NCI-H345 treated with DMSO at 0.1 percent for 48 hours (cell line): ENCODE data around the gene CYRIA.

ENCODE experiments used
- DNase-seq: peaks from one replicate; lab custom pipeline; 2025; ENCODE audit not compliant: unreplicated experiment; lab: John Stamatoyannopoulos, UW

The CYRIA gene

GRCh38 chr2:16665748-16666448 lies at the start of gene CYRIA:
CYRIA (minus strand) TSS chr2:16665834; CDS start chr2:16588119, 77,715 bp downstream.
- DNase-seq = no peak

DNA sequence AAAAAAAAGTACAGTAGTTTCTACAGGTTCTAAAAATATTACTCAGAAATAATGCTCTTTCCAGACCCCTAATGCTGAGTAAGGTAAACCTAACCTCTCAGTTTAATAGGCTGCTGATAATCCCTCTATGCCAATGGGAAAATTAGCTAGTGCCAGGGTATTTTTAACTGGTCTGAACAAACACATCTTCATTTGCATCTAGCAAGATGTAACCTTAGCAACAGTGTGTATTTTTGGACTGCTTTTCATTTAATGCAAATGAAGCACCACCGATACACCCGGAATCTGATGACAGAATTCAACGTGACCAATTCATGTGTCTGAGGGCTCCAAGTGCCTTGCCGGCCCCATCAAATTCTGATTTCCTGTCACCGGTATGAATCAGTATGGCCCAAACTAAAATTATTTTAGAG lies 47.4 kb upstream of the CYRIA start:
- DNase-seq = no peak

DNA sequence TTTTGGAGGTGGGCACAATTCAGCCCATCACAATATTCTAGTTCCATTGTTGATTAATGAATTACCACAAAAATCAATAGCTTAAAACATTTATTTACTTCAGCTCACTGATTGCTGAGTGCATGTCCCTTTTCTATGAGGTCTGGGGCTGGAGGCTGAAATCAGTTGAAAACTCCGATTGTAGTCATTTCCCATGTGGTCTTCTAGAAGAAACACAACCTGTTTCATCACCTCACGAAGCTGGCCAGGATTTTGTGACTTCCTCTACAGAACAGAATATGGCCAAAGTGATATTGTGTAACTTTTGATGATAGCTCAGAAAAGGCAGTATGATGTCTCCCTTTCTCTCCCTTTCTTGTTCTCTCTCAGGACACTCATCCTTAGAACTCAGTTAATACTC lies 44.1 kb upstream of the CYRIA start:
- DNase-seq = no peak

DNA sequence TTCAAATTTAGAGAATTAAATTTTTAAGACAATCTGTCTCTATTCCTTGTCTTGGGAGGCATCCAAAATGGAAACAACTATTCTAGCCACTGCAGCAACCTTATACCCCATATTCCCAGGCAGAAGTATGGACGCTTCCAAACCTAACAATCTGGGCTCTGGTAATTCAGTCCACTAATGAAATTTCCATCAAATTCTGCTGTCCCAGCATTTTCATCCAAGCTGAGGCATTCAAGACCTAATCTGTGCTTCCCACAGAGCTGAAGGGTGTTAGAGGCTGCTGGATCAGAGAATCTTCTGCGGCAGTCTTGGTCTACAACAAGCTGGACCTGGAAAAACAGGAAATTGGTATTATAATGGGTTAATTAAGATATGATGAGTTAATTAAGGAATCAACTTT lies 42.5 kb upstream of the CYRIA start:
- DNase-seq = no peak

GRCh38 chr2:16707014-16707623 lies 41.5 kb upstream of the CYRIA start:
- DNase-seq = no peak

DNA sequence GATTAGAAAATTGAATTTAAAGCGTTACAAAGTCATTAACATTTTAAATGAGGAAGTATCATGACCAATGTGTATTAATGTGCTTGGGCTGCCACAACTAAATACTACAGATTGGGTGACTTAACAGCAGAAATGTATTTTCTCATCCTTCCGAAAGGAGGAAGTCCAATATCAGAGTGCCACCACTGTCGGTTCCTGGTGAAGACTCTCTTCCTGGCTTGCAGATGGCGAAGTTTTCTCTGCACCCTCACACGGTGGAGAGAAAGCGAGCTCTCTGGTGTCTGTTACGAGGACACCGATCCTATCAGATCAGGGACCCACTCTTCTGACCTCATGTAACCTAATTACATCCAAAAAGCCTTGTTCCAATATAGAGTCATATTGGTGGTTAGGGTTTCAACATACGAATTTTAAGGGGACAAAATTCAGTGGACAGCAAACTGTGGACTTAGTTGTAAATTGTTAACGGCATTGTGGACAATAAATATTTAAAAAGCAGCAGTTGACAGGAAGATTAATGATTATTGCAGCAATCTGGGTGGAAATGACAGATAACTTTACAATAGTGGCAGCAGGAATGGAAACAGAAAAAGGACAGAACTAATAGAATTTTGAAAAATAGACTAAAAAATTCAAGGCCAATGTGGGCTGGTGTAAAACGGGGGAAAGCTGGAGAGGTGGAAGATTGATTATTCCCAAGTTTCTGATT lies 35.1 kb upstream of the CYRIA start:
- DNase-seq = no peak

- no peak for DNase-seq
Measured at GRCh38 chr2:16693854-16694253, 28.2 kb upstream of the CYRIA start.

DNA sequence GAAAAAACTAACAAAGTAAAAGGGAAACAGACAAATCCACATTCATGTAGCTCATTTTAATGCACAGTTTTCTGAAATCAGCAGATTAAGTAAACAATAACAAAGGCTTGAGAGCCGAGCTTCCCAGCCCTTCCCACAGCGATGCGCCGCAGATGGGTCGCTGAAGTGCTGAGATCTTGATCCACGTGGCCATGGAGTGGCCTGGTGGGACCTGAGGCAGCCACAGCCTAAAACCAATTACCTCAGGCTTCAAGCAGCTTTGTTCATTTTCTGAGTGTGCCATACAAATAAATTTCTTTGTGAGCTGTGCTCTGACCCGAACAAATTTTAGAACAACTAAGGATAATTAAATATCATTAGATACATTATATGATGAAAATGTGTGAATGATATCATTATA lies 25.6 kb upstream of the CYRIA start:
- peak; percentile 17 for DNase-seq

DNA sequence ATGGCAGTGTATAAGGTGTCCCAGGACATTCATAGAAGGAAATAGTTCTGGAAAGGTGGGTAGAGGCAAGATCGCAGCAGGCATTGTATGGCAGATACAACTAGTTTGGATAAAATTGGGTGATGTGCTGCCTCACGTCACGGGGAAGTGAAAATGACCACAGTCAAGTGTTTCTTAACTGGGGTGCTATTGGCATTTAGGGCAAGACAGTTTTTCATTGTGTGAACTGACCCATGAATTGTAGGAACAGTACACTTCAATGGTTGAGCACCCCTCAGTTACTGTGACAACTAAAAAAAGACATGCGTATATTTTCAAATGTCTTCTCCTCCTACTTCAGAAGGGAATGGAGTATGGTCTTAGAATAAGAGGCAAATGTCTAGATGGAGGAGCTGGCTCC lies 22.3 kb upstream of the CYRIA start:
- no peak for DNase-seq

DNA sequence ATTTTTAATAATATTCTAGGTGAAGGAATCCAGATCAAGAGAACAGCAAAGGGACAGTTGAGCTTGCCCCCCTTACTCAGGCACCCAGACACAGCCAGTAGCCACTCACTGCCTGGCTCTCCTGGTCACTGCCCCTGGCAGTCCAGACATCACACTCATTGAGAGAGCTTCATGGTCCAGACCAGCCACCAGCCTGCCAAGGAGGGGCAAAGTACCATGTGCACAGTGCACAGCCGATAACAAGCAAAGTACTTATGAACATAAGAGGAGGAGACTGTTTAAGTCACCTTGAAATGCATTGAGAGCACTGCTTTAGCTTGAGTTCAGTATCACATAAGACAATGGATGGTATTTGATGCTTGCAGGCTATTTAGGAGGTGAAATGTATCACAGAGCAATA lies 21.6 kb upstream of the CYRIA start:
- no peak for DNase-seq

DNA sequence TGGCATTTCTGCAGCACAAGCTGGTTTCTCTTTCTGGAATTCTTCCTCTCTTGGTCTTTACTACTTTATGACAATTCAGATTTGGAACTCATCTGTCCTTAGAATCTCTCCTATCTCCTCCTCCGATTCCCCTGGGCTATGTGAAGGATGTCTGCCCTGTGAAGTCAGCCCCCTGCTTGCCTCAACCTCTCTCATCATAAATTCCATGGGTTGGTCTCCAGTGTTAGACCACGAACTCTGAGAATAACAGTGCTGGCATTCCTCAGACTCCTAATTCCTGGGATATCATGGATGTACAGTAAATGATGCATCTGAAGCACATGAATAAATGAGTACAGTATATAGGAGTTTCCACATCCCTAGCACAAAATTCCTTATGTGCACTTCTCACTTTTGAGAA lies 21.0 kb upstream of the CYRIA start:
- DNase-seq = no peak

DNA sequence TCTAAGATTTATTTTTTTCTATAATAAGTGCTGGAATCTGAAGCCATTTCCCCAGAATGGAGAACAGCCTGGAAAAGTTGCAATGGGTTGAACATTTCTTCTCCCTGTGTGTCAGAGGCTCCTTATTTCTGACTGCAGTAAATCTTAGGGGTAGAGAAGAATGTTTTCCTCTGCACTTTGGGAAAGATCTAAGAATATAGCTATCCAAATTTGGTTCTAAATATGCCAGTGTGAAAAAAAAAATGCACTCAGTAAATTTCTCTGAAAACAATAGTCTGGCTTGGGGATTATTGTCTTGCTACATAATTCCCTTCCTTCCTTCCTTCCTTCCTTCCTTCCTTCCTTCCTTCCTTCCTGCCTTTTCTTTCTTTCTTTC lies 19.7 kb upstream of the CYRIA start:
- no peak for DNase-seq

GRCh38 chr2:16684676-16685339 lies 19.2 kb upstream of the CYRIA start:
- no peak for DNase-seq

DNA sequence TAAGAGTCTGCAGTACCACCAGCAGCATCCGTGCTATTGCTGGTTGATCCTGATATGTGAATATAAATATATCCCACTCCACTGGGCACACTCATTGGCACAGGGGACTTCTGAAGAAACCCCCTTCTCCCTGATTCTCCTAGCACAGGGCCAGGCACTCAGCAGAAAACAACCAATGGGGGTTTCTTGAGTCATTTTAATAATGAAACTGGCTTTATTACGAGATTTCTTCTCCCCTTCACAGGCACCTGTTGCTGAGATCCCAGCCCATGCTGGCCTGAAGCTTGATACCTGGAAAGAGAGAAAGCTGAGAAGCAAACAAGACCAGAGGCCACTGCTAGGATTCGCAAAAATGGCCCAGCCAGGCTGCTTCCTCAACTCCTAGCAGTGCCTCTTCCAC lies 17.9 kb upstream of the CYRIA start:
- DNase-seq = no peak

GRCh38 chr2:16682431-16683118 lies 16.9 kb upstream of the CYRIA start:
- DNase-seq = no peak

DNA sequence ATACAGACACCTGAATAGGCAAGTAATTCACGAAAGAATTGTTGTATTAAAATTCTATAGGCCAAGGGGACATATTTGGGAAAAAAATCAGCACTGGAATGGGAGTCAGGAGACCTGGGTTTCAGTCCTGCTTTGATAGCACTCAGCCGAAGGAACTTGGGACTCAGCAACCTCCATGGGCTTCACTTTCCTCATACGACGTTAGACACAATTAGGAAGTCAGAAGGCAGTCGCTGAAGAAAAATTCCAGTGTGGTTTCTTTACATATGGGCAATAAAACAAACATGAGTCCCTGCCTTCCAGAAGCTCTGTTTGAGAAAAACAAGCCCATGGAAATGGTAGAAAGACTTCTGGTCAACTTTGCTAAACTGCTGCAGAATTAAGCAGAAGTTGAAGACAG lies 15.1 kb upstream of the CYRIA start:
- no peak for DNase-seq

GRCh38 chr2:16680304-16680703 lies 14.7 kb upstream of the CYRIA start:
- DNase-seq = no peak

DNA sequence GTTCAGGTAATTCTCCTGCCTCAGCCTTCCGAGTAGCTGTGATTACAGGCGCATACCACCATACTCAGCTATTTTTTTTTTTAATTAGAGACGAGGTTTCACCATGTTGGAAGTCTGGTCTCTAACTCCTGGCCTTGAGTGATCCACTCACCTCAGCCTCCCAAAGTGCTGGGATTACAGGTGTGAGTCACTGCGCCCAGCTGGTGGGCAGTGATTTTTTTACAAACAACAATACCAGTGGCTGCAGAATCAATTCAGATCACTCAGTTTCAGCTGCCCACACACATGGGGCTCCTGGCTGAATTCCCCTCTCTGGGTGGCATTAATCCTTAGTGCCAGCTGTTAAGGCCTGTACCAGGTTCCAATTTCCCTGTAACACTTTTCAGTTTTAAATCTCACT lies 13.3 kb upstream of the CYRIA start:
- DNase-seq = no peak

DNA sequence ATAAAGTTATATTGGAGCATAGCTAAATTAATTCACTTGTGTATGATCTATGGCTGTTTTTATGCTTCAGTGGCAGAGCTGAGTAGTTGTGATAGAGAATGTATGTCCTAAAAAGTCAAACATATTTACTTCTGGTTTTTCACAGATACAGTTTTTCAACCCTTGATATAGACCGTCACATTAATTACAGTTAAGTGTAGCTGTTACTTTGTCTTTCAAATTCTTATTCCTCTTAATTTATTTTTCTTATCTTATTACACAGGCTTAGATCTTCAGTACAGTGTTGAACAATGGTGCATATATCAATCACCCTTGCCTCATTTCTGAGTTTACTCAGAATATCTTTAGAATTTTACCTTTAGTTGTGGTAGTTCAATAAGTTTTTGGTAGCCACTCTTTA lies 12.2 kb upstream of the CYRIA start:
- DNase-seq = no peak

GRCh38 chr2:16675781-16676180 lies 10.1 kb upstream of the CYRIA start:
- no peak for DNase-seq

DNA sequence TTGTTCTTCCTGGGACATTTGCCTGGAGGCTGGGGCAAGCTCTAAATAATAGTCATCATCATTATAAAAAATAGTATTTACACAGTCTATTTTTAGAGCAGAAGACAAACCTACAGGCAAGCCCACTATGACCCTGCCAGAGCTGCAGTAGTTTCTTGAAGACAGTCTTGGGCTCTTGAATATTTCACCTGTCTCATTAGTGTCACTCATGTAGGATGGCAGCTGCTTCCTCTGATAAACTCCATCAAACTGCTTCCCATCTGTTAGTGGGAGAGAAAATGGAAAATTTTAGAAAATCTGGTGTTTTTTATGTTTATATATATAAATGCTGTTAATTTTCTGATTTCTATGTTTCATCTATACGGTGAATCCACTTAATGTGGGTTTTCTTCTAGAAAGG lies 8.5 kb upstream of the CYRIA start:
- DNase-seq = no peak
